BLaER1 treated with 17β-estradiol and CSF1 and Interleukin-3, amounts not matched to agents 10 nM and 100 nM (cell line): ENCODE measurements around the gene GPR15.
A peak's percentile ranks its signal among the peaks of the same experiment; 100 is the strongest.

ENCODE experiments used
- H3K27ac ChIP-seq, 11 experiments: shearing (Covaris generic); formaldehyde crosslinking; 2 replicates each; pipeline ENCODE4 v1.8.1; 2022
- H3K27me3 ChIP-seq, 11 experiments: shearing (Covaris generic); formaldehyde crosslinking; 2 replicates each; pipeline ENCODE4 v1.8.1; 2022
- H3K36me3 ChIP-seq, 11 experiments: shearing (Covaris generic); formaldehyde crosslinking; 2 replicates each; pipeline ENCODE4 v1.8.1; 2022
- H3K4me1 ChIP-seq, 10 experiments: shearing (Covaris generic); formaldehyde crosslinking; 2 replicates each; pipeline ENCODE4 v1.8.1; 2022
- H3K4me2 ChIP-seq, 11 experiments: shearing (Covaris generic); formaldehyde crosslinking; 2 replicates each; pipeline ENCODE4 v1.8.1; 2022
- H3K4me3 ChIP-seq, 10 experiments: shearing (Covaris generic); formaldehyde crosslinking; 2 replicates each; pipeline ENCODE4 v1.8.1; 2022
- H3K9ac ChIP-seq, 11 experiments: shearing (Covaris generic); formaldehyde crosslinking; 2 replicates each; pipeline ENCODE4 v1.8.1; 2022
- H3K9me3 ChIP-seq, 11 experiments: shearing (Covaris generic); formaldehyde crosslinking; replicated peaks in 1 of 11; 2 replicates each; pipeline ENCODE4 v1.8.1; 2022
- H4K20me1 ChIP-seq, 11 experiments: shearing (Covaris generic); formaldehyde crosslinking; 2 replicates each; pipeline ENCODE4 v1.8.1; 2022
- Cebpa-rat ChIP-seq, 11 experiments: shearing (Covaris generic); IDR thresholded peaks; 2 replicates each; pipeline ENCODE4 v1.8.1; 2022

GPR15 gene

GRCh38 chr3:98536456-98537017 lies 4.8 kb downstream of the GPR15 start:
- no peak overlapping the region for H3K4me2 ChIP-seq
- no peak overlapping the region for H3K4me3 ChIP-seq
- H3K27ac ChIP-seq, result no peak overlapping the region

GRCh38 chr3:98540346-98540745 lies 8.6 kb downstream of the GPR15 start:
- no peaks in the 10 kb centered on the region for H3K36me3 ChIP-seq
- no peaks in the 10 kb centered on the region for H3K27me3 ChIP-seq
- no peak overlapping the region for H3K27ac ChIP-seq
- no peak overlapping the region for H3K4me3 ChIP-seq
- H3K4me1 ChIP-seq, result peaks cover 0 to 12% (median 0%) of the 10 kb centered on the region in 10 experiments; a peak in 7 of 20 replicates
- H3K9ac ChIP-seq, result no peak overlapping the region
- no peaks in the 10 kb centered on the region for H3K9me3 ChIP-seq
- TF ChIP-seq Cebpa-rat (IDR thresholded peaks at IDR 0.05), result no peak
- no peaks in the 10 kb centered on the region for H4K20me1 ChIP-seq
- peak overlapping the region in 2 of 11 experiments; percentile 16 to 35; a peak in 3 of 22 replicates for H3K4me2 ChIP-seq

More at GRCh38 chr3:98536456-98537017, 4.8 kb downstream of the GPR15 start:
- no peak overlapping the region for H3K9ac ChIP-seq
- H3K9me3 ChIP-seq, result no peaks in the 10 kb centered on the region
- peaks cover 0 to 24% (median 4%) of the 10 kb centered on the region in 10 experiments; a peak in 9 of 20 replicates for H3K4me1 ChIP-seq
- no peaks in the 10 kb centered on the region for H3K27me3 ChIP-seq
- no peaks in the 10 kb centered on the region for H4K20me1 ChIP-seq
- H3K36me3 ChIP-seq, result no peaks in the 10 kb centered on the region
- no peak for TF ChIP-seq Cebpa-rat (IDR thresholded peaks at IDR 0.05)

DNA sequence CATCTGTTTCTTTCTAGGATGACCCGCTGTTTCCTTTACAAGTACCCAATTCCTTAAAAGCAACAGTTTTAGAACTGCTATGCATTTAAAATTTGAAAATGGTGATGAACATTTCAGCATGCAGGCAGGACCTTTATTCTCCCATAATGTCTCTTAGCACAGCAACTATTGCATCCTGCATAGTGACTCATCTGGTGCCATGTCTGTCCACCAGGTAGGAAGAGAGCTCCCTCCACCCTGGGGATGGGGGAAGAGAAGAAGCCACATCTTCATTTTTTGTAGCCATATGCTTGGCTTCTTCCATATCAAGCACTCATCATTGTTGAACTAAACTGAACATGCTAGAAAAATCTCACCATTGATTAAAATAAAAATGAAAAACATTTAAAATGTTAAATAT lies 9.9 kb downstream of the GPR15 start:
- Histone ChIP-seq H3K27me3 (no peaks in the 10 kb centered on the region), H3K9me3 (no peaks in the 10 kb centered on the region), H3K36me3 (no peaks in the 10 kb centered on the region), H3K4me2 (no peak overlapping the region), H4K20me1 (no peaks in the 10 kb centered on the region), H3K9ac (no peak overlapping the region), H3K4me3 (no peak overlapping the region), H3K4me1 (peaks cover 0 to 12% (median 0%) of the 10 kb centered on the region in 10 experiments; a peak in 7 of 20 replicates), H3K27ac (no peak overlapping the region)
- TF ChIP-seq Cebpa-rat (IDR thresholded peaks at IDR 0.05), result no peak

- H3K27ac ChIP-seq, result no peak overlapping the region
- H3K4me1 ChIP-seq, result peaks cover 0 to 12% (median 0%) of the 10 kb centered on the region in 10 experiments; a peak in 7 of 20 replicates
- H3K9ac ChIP-seq, result no peak overlapping the region
- no peaks in the 10 kb centered on the region for H4K20me1 ChIP-seq
- no peaks in the 10 kb centered on the region for H3K27me3 ChIP-seq
- TF ChIP-seq Cebpa-rat (IDR thresholded peaks at IDR 0.05), result no peak
- no peaks in the 10 kb centered on the region for H3K9me3 ChIP-seq
- no peak overlapping the region for H3K4me3 ChIP-seq
- no peak overlapping the region for H3K4me2 ChIP-seq
- H3K36me3 ChIP-seq, result no peaks in the 10 kb centered on the region
Observed at GRCh38 chr3:98542623-98543022, 10.8 kb downstream of the GPR15 start.

GRCh38 chr3:98545940-98546339 lies 14.2 kb downstream of the GPR15 start:
- Histone ChIP-seq H3K27ac (no peak overlapping the region), H3K9ac (no peak overlapping the region), H3K36me3 (no peaks in the 10 kb centered on the region), H3K4me2 (no peak overlapping the region), H3K4me3 (no peak overlapping the region), H3K27me3 (no peaks in the 10 kb centered on the region), H3K4me1 (0 out of 20 replicates have a peak, but pooled peaks cover 0 to 3% (median 0%) of the 10 kb centered on the region in 10 experiments), H3K9me3 (no peaks in the 10 kb centered on the region), H4K20me1 (no peaks in the 10 kb centered on the region)
- no peak for TF ChIP-seq Cebpa-rat (IDR thresholded peaks at IDR 0.05)

- Histone ChIP-seq H3K9me3 (no peaks in the 10 kb centered on the region), H3K27ac (no peak overlapping the region), H3K27me3 (no peaks in the 10 kb centered on the region), H3K9ac (no peak overlapping the region), H3K36me3 (no peaks in the 10 kb centered on the region), H3K4me3 (no peak overlapping the region), H3K4me1 (peaks cover 0 to 23% (median 17%) of the 10 kb centered on the region in 10 experiments; a peak in 15 of 20 replicates), H4K20me1 (no peaks in the 10 kb centered on the region), H3K4me2 (no peak overlapping the region)
- TF ChIP-seq Cebpa-rat (IDR thresholded peaks at IDR 0.05), result no peak
Observed at GRCh38 chr3:98548544-98548943, 16.8 kb downstream of the GPR15 start.

- Histone ChIP-seq H3K9me3 (no peaks in the 10 kb centered on the region), H3K4me3 (no peak overlapping the region), H3K4me2 (no peak overlapping the region; a peak in 1 of 22 replicates), H3K9ac (no peak overlapping the region), H4K20me1 (no peaks in the 10 kb centered on the region), H3K27ac (no peak overlapping the region), H3K4me1 (peaks cover 0 to 44% (median 31%) of the 10 kb centered on the region in 10 experiments; a peak in 15 of 20 replicates), H3K36me3 (no peaks in the 10 kb centered on the region), H3K27me3 (no peaks in the 10 kb centered on the region)
- no peak for TF ChIP-seq Cebpa-rat (IDR thresholded peaks at IDR 0.05)
Observed at GRCh38 chr3:98550833-98551232, 19.1 kb downstream of the GPR15 start.

GRCh38 chr3:98551236-98551635 lies 19.5 kb downstream of the GPR15 start:
- no peak overlapping the region for H3K4me3 ChIP-seq
- H3K9ac ChIP-seq, result no peak overlapping the region
- H3K4me2 ChIP-seq, result peak overlapping the region in 1 of 11 experiments; percentile 83; a peak in 2 of 22 replicates
- H3K4me1 ChIP-seq, result peaks cover 0 to 48% (median 35%) of the 10 kb centered on the region in 10 experiments; a peak in 15 of 20 replicates
- no peaks in the 10 kb centered on the region for H3K36me3 ChIP-seq
- H3K27ac ChIP-seq, result no peak overlapping the region
- TF ChIP-seq Cebpa-rat (IDR thresholded peaks at IDR 0.05), result no peak
- H4K20me1 ChIP-seq, result no peaks in the 10 kb centered on the region
- no peaks in the 10 kb centered on the region for H3K9me3 ChIP-seq
- H3K27me3 ChIP-seq, result no peaks in the 10 kb centered on the region

GRCh38 chr3:98551754-98552153 lies 20.0 kb downstream of the GPR15 start:
- Histone ChIP-seq H4K20me1 (no peaks in the 10 kb centered on the region), H3K36me3 (no peaks in the 10 kb centered on the region), H3K9me3 (no peaks in the 10 kb centered on the region), H3K4me2 (peak overlapping the region in 4 of 11 experiments; percentile 66 to 83 (median 78); a peak in 8 of 22 replicates), H3K27ac (no peak overlapping the region), H3K9ac (no peak overlapping the region), H3K27me3 (no peaks in the 10 kb centered on the region), H3K4me1 (peaks cover 0 to 53% (median 40%) of the 10 kb centered on the region in 10 experiments; a peak in 15 of 20 replicates), H3K4me3 (no peak overlapping the region)
- no peak for TF ChIP-seq Cebpa-rat (IDR thresholded peaks at IDR 0.05)
